A549 (cell line): ENCODE data around the gene FAM131B.

Source experiments
- CHD4 ChIP-seq: fragments of 200-600 bp; sonication (generic); IDR thresholded peaks from 2 replicates; pipeline ENCODE4 v1.6.1; 2016; ENCODE audit warnings: antibody characterized with exemption, mild to moderate bottlenecking, borderline replicate concordance
- EP300 ChIP-seq, 2 experiments: fragments of >200 bp; sonication (Bioruptor Twin); formaldehyde crosslinking; IDR thresholded peaks; 2 replicates in 1 of 2; 3 replicates in 1 of 2; pipeline ENCODE4 v1.6.1; 2016 to 2017
- KDM1A ChIP-seq: fragments of 200-600 bp; sonication (generic); IDR thresholded peaks from 2 replicates; pipeline ENCODE4 v1.6.1; 2016; ENCODE audit warnings: low read depth, mild to moderate bottlenecking
- MYC ChIP-seq: IDR thresholded peaks from 2 replicates; pipeline ENCODE4 v1.6.1; 2012; ENCODE audit warnings: mild to moderate bottlenecking, inconsistent platforms, low read length, improper control_type of control experiment, borderline replicate concordance
- PHF8 ChIP-seq: fragments of 200-600 bp; sonication (generic); IDR thresholded peaks from 2 replicates; pipeline ENCODE4 v1.6.1; 2016; ENCODE audit warnings: low read depth, mild to moderate bottlenecking, antibody characterized with exemption, moderate library complexity, borderline replicate concordance
- TF ChIP-seq, protein P1 (sequence below): fragments of >200 bp; sonication (Bioruptor Twin); formaldehyde crosslinking; IDR thresholded peaks from 3 replicates; pipeline ENCODE4 v1.5.1; 2016
- TF ChIP-seq, protein P2 (sequence below): fragments of 150-350 bp; IDR thresholded peaks from 2 replicates; pipeline ENCODE4 v1.6.1; 2014; ENCODE audit warnings: low read depth, mild to moderate bottlenecking, low read length
- TF ChIP-seq, protein P3 (sequence below): fragments of 450-650 bp; IDR thresholded peaks from 2 replicates; pipeline ENCODE4 v1.6.1; 2014; ENCODE audit warnings: antibody characterized with exemption

DNA sequence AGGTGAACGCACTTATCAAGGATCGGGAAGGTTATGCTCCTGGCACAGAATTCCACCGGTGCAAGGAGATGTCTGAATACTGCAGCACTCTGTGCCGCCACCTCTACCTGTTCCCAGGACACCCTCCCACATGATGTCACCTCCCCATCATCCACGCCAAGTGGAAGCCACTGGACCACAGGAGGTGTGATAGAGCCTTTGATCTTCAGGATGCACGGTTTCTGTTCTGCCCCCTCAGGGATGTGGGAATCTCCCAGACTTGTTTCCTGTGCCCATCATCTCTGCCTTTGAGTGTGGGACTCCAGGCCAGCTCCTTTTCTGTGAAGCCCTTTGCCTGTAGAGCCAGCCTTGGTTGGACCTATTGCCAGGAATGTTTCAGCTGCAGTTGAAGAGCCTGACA is 57.6 kb downstream of the FAM131B start:
- TF ChIP-seq MYC: no peak
- TF ChIP-seq, protein P1, sequence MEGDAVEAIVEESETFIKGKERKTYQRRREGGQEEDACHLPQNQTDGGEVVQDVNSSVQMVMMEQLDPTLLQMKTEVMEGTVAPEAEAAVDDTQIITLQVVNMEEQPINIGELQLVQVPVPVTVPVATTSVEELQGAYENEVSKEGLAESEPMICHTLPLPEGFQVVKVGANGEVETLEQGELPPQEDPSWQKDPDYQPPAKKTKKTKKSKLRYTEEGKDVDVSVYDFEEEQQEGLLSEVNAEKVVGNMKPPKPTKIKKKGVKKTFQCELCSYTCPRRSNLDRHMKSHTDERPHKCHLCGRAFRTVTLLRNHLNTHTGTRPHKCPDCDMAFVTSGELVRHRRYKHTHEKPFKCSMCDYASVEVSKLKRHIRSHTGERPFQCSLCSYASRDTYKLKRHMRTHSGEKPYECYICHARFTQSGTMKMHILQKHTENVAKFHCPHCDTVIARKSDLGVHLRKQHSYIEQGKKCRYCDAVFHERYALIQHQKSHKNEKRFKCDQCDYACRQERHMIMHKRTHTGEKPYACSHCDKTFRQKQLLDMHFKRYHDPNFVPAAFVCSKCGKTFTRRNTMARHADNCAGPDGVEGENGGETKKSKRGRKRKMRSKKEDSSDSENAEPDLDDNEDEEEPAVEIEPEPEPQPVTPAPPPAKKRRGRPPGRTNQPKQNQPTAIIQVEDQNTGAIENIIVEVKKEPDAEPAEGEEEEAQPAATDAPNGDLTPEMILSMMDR: no peak
- TF ChIP-seq, protein P2, sequence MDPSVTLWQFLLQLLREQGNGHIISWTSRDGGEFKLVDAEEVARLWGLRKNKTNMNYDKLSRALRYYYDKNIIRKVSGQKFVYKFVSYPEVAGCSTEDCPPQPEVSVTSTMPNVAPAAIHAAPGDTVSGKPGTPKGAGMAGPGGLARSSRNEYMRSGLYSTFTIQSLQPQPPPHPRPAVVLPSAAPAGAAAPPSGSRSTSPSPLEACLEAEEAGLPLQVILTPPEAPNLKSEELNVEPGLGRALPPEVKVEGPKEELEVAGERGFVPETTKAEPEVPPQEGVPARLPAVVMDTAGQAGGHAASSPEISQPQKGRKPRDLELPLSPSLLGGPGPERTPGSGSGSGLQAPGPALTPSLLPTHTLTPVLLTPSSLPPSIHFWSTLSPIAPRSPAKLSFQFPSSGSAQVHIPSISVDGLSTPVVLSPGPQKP: no peak
- TF ChIP-seq, protein P3, sequence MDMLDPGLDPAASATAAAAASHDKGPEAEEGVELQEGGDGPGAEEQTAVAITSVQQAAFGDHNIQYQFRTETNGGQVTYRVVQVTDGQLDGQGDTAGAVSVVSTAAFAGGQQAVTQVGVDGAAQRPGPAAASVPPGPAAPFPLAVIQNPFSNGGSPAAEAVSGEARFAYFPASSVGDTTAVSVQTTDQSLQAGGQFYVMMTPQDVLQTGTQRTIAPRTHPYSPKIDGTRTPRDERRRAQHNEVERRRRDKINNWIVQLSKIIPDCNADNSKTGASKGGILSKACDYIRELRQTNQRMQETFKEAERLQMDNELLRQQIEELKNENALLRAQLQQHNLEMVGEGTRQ: no peak
- no peak for TF ChIP-seq CHD4
- TF ChIP-seq EP300 (IDR thresholded peaks at IDR 0.05): no peak
- no peak for TF ChIP-seq PHF8
- TF ChIP-seq KDM1A: no peak
